GM19397 (cell line): ENCODE data around the gene INVS.
"Not testable (repeated sequence)": the region's sequence is repeated elsewhere in the genome, so short reads cannot be mapped to it uniquely, and the experiment has no call there.

Source experiments
- ATAC-seq: cut with Tn5 transposase; IDR thresholded peaks from one replicate; pipeline ENCODE4 v1.9.1; 2021; ENCODE audit warnings: mild to moderate bottlenecking, moderate library complexity; ENCODE audit not compliant: unreplicated experiment

The INVS gene

DNA sequence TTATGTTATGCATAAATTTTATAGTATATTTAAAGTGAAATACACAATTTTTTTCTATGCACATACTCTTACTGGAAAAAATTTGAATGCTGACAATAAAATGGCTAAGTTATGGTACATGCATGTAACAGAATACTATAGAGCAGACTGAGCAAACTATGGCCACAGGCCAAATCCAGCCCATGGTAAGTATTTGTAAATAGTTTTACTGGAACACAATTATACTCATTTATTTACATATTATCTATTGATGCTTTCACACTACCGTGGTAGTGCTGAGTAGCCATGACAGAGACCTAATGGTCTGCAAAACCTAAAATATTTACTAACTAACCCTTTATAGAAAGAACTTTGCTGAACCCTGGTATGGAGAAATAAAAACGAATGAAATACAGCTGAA, 208.0 kb downstream of the INVS start:
- no peak for ATAC-seq

DNA sequence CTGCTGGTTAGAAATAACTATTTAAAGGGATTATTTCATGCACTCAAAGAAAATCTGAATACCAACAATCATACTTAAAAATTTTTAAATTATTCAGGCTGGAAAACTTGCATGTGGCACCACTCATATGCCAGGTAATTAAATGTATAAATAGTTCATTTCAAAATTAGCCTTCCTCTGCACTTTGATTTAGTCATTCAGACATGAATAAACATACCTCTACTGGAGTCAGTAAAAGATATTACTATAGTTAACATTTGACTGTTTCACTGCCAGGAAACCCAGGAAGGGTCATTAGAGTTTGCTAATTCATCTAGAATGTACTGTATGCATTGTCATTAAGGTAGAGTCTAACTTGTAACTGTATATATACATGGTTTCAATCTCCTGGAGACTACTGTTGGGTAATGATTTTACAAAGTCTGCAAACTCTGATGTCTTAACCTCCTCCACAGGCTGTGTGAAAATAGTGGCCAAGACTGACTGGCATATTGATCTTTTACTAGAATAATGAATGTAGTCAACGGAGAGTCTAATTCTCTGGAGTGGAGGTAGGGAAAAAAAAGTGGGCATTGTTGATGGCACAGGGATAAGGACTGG, 210.0 kb downstream of the INVS start:
- no peak for ATAC-seq

GRCh38 chr9:100309992-100310391, 210.9 kb downstream of the INVS start:
- ATAC-seq: no peak

DNA sequence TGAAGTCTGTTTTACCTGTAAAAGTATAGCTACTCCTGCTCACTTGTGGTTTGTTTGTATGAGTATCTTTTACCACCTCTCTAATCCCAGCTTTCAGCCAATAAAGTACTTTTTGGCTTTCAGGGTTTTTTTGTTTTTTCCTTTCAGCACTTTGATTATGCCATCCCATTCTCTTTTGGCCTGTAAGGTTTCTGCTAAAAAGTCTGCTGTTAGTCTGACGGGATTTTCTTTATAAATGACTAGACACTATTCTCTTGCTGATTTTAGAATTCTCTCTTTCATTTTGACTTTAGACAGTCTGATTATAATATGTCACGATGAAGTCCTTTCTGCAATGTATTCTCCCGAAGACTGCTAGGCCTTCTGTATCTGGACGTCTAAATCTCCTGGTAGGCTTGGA, 216.5 kb downstream of the INVS start:
- ATAC-seq: no peak

DNA sequence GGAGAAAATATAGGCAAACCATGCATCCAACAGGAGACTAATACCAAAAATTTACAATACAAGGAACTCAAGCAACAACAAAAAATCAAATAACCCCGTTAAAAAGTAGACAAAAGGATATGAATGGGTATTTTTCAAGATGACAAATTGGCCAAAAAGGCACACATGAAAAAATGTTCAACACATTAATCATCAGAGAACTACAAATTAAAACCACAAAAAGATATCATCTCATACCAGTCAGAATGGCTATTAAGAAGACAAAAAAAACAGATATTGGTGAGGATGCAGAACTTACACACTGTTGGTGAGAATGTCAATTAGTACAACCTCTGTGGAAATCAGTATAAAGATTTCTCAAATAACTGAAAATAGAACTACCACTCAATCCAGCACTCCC, 218.7 kb downstream of the INVS start:
- ATAC-seq: no peak

- ATAC-seq: no peak
Measured at GRCh38 chr9:100322954-100323536, 224.0 kb downstream of the INVS start.

- ATAC-seq: no peak
Measured at GRCh38 chr9:100324594-100325200, 225.7 kb downstream of the INVS start.

DNA sequence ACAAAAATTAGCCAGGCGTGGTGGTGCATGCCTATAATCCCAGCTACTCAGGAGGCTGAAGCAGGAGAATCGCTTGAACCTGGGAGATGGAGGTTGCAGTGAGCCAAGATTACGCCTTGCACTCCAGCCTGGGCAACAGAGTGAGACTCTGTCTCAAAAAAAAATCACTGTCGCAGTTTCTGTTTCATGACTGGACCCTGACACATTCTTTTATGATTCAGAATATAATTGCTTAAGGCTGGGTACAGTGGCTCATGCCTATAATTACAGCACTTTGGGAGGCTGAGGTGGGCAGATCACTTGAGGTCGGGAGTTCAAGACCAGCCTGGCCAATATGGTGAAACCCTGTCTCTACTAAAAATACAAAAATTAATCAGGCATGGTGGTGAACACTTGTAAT, 239.7 kb downstream of the INVS start:
- not testable (repeated sequence) for ATAC-seq

- no peak for ATAC-seq
Measured at GRCh38 chr9:100340224-100340623, 241.2 kb downstream of the INVS start.

DNA sequence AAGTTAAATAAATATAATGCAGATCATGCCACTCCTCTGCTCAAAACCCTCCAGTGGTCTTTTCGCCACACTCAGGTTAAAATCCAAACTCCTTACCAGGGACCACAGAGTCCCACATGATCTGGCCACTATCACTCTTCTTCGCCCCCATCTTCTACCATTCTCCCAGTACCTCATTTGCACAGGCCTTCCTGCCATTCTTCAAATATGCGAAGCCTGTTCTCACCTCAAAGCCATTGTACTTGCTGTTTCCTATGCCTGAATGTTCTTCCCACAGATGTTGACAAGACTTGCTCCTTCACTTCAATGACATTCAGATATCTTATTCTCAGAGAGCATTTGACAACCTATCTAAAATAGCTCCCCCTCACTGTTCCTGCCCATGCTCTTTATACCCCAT, 242.8 kb downstream of the INVS start:
- ATAC-seq: no peak

- no peak for ATAC-seq
Measured at GRCh38 chr9:100346836-100347235, 247.8 kb downstream of the INVS start.

DNA sequence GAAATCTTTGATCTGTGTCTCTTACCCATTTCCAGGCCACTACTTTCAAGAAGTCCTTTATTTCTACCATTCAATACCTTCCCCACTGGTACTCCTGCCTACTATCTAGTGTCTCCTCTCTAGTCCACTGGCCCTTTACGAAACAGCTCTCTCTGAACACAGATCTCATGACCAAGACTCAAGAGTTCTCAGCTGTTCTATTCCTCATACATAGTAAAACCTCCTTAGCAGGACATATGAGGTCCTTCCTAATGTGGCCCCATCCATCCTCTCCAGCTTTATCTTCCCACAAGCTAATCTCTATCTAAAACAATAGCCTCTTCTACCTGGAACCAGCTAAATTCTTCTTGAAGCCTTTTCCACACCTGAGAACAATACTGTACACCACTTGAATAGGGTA, 251.1 kb downstream of the INVS start:
- ATAC-seq: no peak
